Tibial nerve (tissue), 4 donors: Measurements from ENCODE around the gene THSD4. TPM values are rescaled to one million over a fixed set of nuclear protein-coding genes. Genes with fewer than 3 reads are reported as not detected.

ENCODE experiments used
- DNase-seq, 2 donors: peaks; one replicate each; pipeline ENCODE4 v3.0.0-alpha.2; 2019; ENCODE audit warnings: low spot score in 2 of 2
- H3K27ac ChIP-seq, 4 donors: fragments of 200-600 bp; sonication (generic) in 3 of 4; one replicate each; pipeline ENCODE4 v1.5.1; 2017 to 2019; ENCODE audit warnings: mild to moderate bottlenecking in 1 of 4
- H3K27me3 ChIP-seq, 2 donors: fragments of 200-600 bp; sonication (generic) in 1 of 2; one replicate each; pipeline versions ENCODE4 v1.5.1 to v1.6.0; 2017 to 2019
- H3K36me3 ChIP-seq, 3 donors: fragments of 200-600 bp; sonication (generic); one replicate each; pipeline ENCODE4 v1.5.1; 2018 to 2019
- H3K4me1 ChIP-seq, 4 donors: fragments of 200-600 bp; sonication (generic) in 3 of 4; one replicate each; pipeline ENCODE4 v1.5.1; 2017 to 2019
- H3K4me3 ChIP-seq, 4 donors: fragments of 200-600 bp; sonication (generic) in 3 of 4; one replicate each; pipeline ENCODE4 v1.5.1; 2017 to 2019; ENCODE audit warnings: mild to moderate bottlenecking in 1 of 4, moderate library complexity in 1 of 4
- H3K9me3 ChIP-seq, 4 donors: fragments of 200-600 bp; sonication (generic) in 3 of 4; one replicate each; pipeline ENCODE4 v1.5.1; 2017 to 2019
- CTCF ChIP-seq, 5 experiments: fragments of 200-600 bp in 3 of 5; fragments of 450-650 bp in 2 of 5; sonication (generic) in 3 of 5; IDR thresholded peaks; one replicate each; pipeline ENCODE4 v1.5.1; 2016 to 2019; ENCODE audit warnings: antibody characterized with exemption in 5 of 5, mild to moderate bottlenecking in 3 of 5, moderate library complexity in 2 of 5
- EP300 ChIP-seq, 2 donors: sonication (generic); formaldehyde crosslinking; IDR thresholded peaks; one replicate each; pipeline ENCODE4 v1.6.1; 2017; ENCODE audit warnings: antibody characterized with exemption in 2 of 2, mild to moderate bottlenecking in 1 of 2
- POLR2A ChIP-seq, 2 donors: fragments of 450-650 bp; IDR thresholded peaks; one replicate each; pipeline ENCODE4 v1.6.1; 2017; ENCODE audit warnings: antibody characterized with exemption in 2 of 2, mild to moderate bottlenecking in 2 of 2, moderate library complexity in 2 of 2
- WGBS, 2 donors: methylation state at CpG; one replicate each; pipeline ENCODE4 v1.1.5; 2018; 5-methylcytosine and 5-hydroxymethylcytosine counted together
- total RNA-seq, 4 donors: library from RNA; depleted of rRNA; stranded (reverse); fragments of >200 nt; gene quantifications; one replicate each; pipeline ENCODE4 v1.1.0, GENCODE V29; 2016

Gene THSD4
- total RNA-seq, 4 donors from 2014 or later: 9.6 to 25.1 (median 21.2) TPM

GRCh38 chr15:71734709-71735384, 619.6 kb downstream of the THSD4 start:
- DNase-seq: no peak
- TF ChIP-seq CTCF (IDR thresholded peaks at IDR 0.05) (no peak), POLR2A (IDR thresholded peaks at IDR 0.05) (no peak), EP300 (IDR thresholded peaks at IDR 0.05) (no peak)
- peaks cover 0 to 11% (median 0%) of the 10 kb centered on the region in 4 donors for H3K4me1 ChIP-seq
- 72 to 78% methylated on average over 4 of the region's 4 CpGs for WGBS, 2 donors
- no peaks in the 10 kb centered on the region for H3K36me3 ChIP-seq
- no peak overlapping the region for H3K4me3 ChIP-seq
- H3K9me3 ChIP-seq: no peaks in the 10 kb centered on the region
- H3K27ac ChIP-seq: no peak overlapping the region
- H3K27me3 ChIP-seq: no peaks in the 10 kb centered on the region

GRCh38 chr15:71735385-71735757, 620.1 kb downstream of the THSD4 start:
- Histone ChIP-seq H3K36me3 (no peaks in the 10 kb centered on the region), H3K27ac (no peak overlapping the region), H3K9me3 (no peaks in the 10 kb centered on the region), H3K4me3 (no peak overlapping the region), H3K4me1 (peaks cover 0 to 6% (median 0%) of the 10 kb centered on the region in 4 donors), H3K27me3 (no peaks in the 10 kb centered on the region)
- DNase-seq: no peak
- WGBS, 2 donors: 89 to 92% methylated on average over 2 of the region's 2 CpGs
- TF ChIP-seq CTCF (IDR thresholded peaks at IDR 0.05) (no peak), POLR2A (IDR thresholded peaks at IDR 0.05) (no peak), EP300 (IDR thresholded peaks at IDR 0.05) (no peak)

- Histone ChIP-seq H3K4me1 (no peaks in the 10 kb centered on the region), H3K36me3 (no peaks in the 10 kb centered on the region), H3K4me3 (no peak overlapping the region), H3K27ac (no peak overlapping the region), H3K9me3 (no peaks in the 10 kb centered on the region), H3K27me3 (no peaks in the 10 kb centered on the region)
- no peak for DNase-seq
- 80 to 83% methylated on average over 6 of the region's 6 CpGs for WGBS, 2 donors
- TF ChIP-seq POLR2A (IDR thresholded peaks at IDR 0.05): no peak
- no peak for TF ChIP-seq CTCF (IDR thresholded peaks at IDR 0.05)
- TF ChIP-seq EP300 (IDR thresholded peaks at IDR 0.05): no peak
These were observed 621.1 kb downstream of the THSD4 start for GRCh38 chr15:71736286-71736947.

- no peaks in the 10 kb centered on the region for H3K36me3 ChIP-seq
- H3K27ac ChIP-seq: no peak overlapping the region
- H3K4me3 ChIP-seq: no peak overlapping the region
- H3K9me3 ChIP-seq: no peaks in the 10 kb centered on the region
- DNase-seq: no peak
- H3K4me1 ChIP-seq: no peaks in the 10 kb centered on the region
- 91 to 92% methylated on average over 16 of the region's 16 CpGs for WGBS, 2 donors
- TF ChIP-seq POLR2A (IDR thresholded peaks at IDR 0.05) (no peak), CTCF (IDR thresholded peaks at IDR 0.05) (no peak), EP300 (IDR thresholded peaks at IDR 0.05) (no peak)
- H3K27me3 ChIP-seq: no peaks in the 10 kb centered on the region
These were observed 622.5 kb downstream of the THSD4 start for GRCh38 chr15:71737761-71738160.

- Histone ChIP-seq H3K36me3 (no peaks in the 10 kb centered on the region), H3K4me3 (no peak overlapping the region), H3K9me3 (no peaks in the 10 kb centered on the region), H3K27ac (no peak overlapping the region), H3K4me1 (no peaks in the 10 kb centered on the region), H3K27me3 (no peaks in the 10 kb centered on the region)
- no peak for DNase-seq
- TF ChIP-seq EP300 (IDR thresholded peaks at IDR 0.05) (no peak), CTCF (IDR thresholded peaks at IDR 0.05) (no peak), POLR2A (IDR thresholded peaks at IDR 0.05) (no peak)
- WGBS, 2 donors: 12 to 14% methylated on average over 1 of the region's 1 CpG
These were observed 624.1 kb downstream of the THSD4 start for GRCh38 chr15:71739355-71739754.
